Muscle layer of colon (tissue), 2 donors: ENCODE measurements around the gene ARHGAP23.
"Not testable (repeated sequence)": the region's sequence is repeated elsewhere in the genome, so short reads cannot be mapped to it uniquely, and the experiment has no call there.

Source experiments
- H3K27ac ChIP-seq: one replicate; pipeline ENCODE4 v1.7.0; 2013; ENCODE audit warnings: low read depth, mild to moderate bottlenecking, low read length, moderate library complexity
- H3K27me3 ChIP-seq, 2 donors: one replicate each; pipeline ENCODE4 v1.7.0; 2013; ENCODE audit warnings: low read length in 2 of 2, mild to moderate bottlenecking in 2 of 2; ENCODE audit not compliant: insufficient read depth in 2 of 2, control insufficient read depth in 1 of 2
- H3K36me3 ChIP-seq: one replicate; pipeline ENCODE4 v1.7.0; 2013; ENCODE audit warnings: mild to moderate bottlenecking, low read length; ENCODE audit not compliant: insufficient read depth
- H3K4me1 ChIP-seq: one replicate; pipeline ENCODE4 v1.7.0; 2013; ENCODE audit warnings: mild to moderate bottlenecking, low read length; ENCODE audit not compliant: insufficient read depth
- H3K4me3 ChIP-seq, 2 donors: one replicate each; pipeline ENCODE4 v1.7.0; 2013; ENCODE audit warnings: low read length in 2 of 2, low read depth in 1 of 2, mild to moderate bottlenecking in 1 of 2, moderate library complexity in 1 of 2
- H3K9ac ChIP-seq: one replicate; pipeline ENCODE4 v1.7.0; 2013; ENCODE audit warnings: low read length
- H3K9me3 ChIP-seq: one replicate; pipeline ENCODE4 v1.7.0; 2013; ENCODE audit warnings: mild to moderate bottlenecking, low read length
- donor health status: abdominal sarcoma.
- donor health status: Adenocarcinoma of cecum.

The ARHGAP23 gene

GRCh38 chr17:38501718-38502117, 73.5 kb downstream of the ARHGAP23 start:
- not testable (repeated sequence) for H3K9me3 ChIP-seq, H3K27me3 ChIP-seq, H3K27ac ChIP-seq, H3K4me3 ChIP-seq, H3K9ac ChIP-seq, H3K4me1 ChIP-seq
- peaks cover 62% of the 10 kb centered on the region for H3K36me3 ChIP-seq

GRCh38 chr17:38503286-38503913, 75.1 kb downstream of the ARHGAP23 start:
- not testable (repeated sequence) for H3K27me3 ChIP-seq, H3K9ac ChIP-seq, H3K4me3 ChIP-seq, H3K27ac ChIP-seq, H3K4me1 ChIP-seq, H3K9me3 ChIP-seq
- H3K36me3 ChIP-seq: peaks cover 59% of the 10 kb centered on the region

DNA sequence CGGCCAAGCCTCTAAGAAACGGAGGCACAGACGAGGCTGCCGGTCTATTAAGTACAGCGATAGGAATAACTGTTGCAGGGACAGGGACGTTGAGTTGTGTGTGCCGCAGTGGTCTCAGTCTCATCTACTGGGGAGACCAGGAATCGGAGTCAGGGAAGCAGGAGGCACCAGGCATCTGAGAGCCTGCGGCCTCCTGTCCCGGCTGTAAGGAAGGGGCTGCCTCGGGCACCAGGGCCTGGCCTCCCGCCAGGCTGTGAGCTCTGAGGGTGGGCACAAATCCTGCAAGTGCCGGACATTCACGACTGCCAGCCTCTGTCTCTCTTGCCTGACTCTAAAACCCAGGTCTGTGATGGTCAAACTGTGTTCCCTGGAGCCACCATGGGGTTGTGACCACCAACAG, 76.0 kb downstream of the ARHGAP23 start:
- H3K4me3 ChIP-seq: no peak overlapping the region
- H3K36me3 ChIP-seq: peaks cover 57% of the 10 kb centered on the region
- no peak overlapping the region for H3K9ac ChIP-seq
- no peak overlapping the region for H3K27ac ChIP-seq
- peaks cover 0 to 9% of the 10 kb centered on the region in 2 donors for H3K27me3 ChIP-seq
- H3K9me3 ChIP-seq: no peaks in the 10 kb centered on the region
- no peaks in the 10 kb centered on the region for H3K4me1 ChIP-seq

DNA sequence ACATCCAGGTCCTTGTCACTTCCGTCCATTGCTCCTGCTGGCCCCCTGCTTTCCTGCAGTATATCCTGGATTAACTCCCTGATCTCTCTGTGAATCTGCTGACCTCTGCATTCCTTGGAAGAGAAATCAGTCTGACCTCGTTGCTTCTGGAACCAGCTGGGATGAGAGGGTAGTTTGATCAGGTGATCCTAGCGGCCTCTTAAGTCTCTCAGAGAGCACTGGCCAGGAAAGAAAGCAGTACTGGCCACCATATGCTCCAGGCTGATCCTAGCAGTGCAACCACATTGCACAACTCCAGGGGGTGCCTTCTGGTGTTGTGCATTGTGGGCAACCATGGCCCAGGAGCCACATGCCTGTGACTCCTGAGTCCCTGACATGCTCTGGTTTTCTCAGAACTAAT, 79.2 kb downstream of the ARHGAP23 start:
- Histone ChIP-seq H3K27ac (no peak overlapping the region), H3K9me3 (no peaks in the 10 kb centered on the region), H3K4me1 (no peaks in the 10 kb centered on the region), H3K4me3 (no peak overlapping the region), H3K27me3 (peaks cover 0 to 27% of the 10 kb centered on the region in 2 donors), H3K9ac (no peak overlapping the region), H3K36me3 (peaks cover 42% of the 10 kb centered on the region)

DNA sequence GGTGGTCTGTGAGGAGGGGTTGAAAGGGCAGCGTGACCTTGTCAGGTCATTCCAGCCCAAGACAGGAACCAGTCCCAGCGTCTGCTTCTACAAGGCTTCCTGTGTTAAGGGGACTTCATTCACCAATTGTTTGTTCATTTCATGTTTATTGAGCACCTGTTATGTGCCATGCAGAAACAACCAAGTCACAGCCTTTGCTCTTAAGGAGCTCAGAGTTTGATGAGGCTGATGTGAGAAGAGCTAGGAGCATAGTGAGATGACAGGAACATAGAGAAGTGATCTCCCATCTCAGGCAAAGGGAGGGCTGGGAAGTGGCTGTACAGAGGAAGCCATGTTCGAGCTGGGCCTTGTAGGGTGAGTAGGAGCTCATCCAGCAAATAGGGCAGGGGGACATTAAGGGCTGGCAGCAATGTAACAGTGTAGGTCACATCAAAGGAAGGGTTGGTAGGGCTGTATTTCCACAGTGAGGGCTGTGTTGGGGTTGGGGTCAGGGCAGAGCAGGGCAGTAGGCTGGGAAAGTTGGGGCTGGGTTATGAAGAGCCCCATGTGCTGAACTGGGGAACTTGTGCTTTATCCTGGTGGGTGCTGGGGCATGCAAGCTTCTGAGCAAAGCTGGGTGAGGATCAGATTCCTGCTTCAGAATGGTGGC, 79.8 kb downstream of the ARHGAP23 start:
- Histone ChIP-seq H3K4me3 (no peak overlapping the region), H3K9me3 (no peaks in the 10 kb centered on the region), H3K9ac (no peak overlapping the region), H3K27me3 (peaks cover 0 to 27% of the 10 kb centered on the region in 2 donors), H3K36me3 (peaks cover 37% of the 10 kb centered on the region), H3K4me1 (no peaks in the 10 kb centered on the region), H3K27ac (no peak overlapping the region)

GRCh38 chr17:38508570-38508950, 80.3 kb downstream of the ARHGAP23 start:
- Histone ChIP-seq H3K36me3 (peaks cover 32% of the 10 kb centered on the region), H3K9me3 (no peaks in the 10 kb centered on the region), H3K9ac (no peak overlapping the region), H3K27me3 (peaks cover 0 to 27% of the 10 kb centered on the region in 2 donors), H3K4me3 (no peak overlapping the region), H3K4me1 (no peaks in the 10 kb centered on the region), H3K27ac (no peak overlapping the region)

- no peaks in the 10 kb centered on the region for H3K9me3 ChIP-seq
- no peak overlapping the region for H3K27ac ChIP-seq
- no peak overlapping the region for H3K4me3 ChIP-seq
- H3K36me3 ChIP-seq: peaks cover 30% of the 10 kb centered on the region
- H3K9ac ChIP-seq: no peak overlapping the region
- H3K27me3 ChIP-seq: peaks cover 0 to 27% of the 10 kb centered on the region in 2 donors
- no peaks in the 10 kb centered on the region for H3K4me1 ChIP-seq
Measured at GRCh38 chr17:38508954-38509771, 80.9 kb downstream of the ARHGAP23 start.

GRCh38 chr17:38509772-38510420, 81.6 kb downstream of the ARHGAP23 start:
- no peak overlapping the region for H3K27ac ChIP-seq
- H3K27me3 ChIP-seq: peaks cover 0 to 27% of the 10 kb centered on the region in 2 donors
- no peaks in the 10 kb centered on the region for H3K9me3 ChIP-seq
- no peak overlapping the region for H3K4me3 ChIP-seq
- peaks cover 24% of the 10 kb centered on the region for H3K36me3 ChIP-seq
- H3K9ac ChIP-seq: no peak overlapping the region
- no peaks in the 10 kb centered on the region for H3K4me1 ChIP-seq

- H3K4me3 ChIP-seq: no peak overlapping the region
- H3K27ac ChIP-seq: no peak overlapping the region
Measured at GRCh38 chr17:38510421-38511149, 82.3 kb downstream of the ARHGAP23 start.

DNA sequence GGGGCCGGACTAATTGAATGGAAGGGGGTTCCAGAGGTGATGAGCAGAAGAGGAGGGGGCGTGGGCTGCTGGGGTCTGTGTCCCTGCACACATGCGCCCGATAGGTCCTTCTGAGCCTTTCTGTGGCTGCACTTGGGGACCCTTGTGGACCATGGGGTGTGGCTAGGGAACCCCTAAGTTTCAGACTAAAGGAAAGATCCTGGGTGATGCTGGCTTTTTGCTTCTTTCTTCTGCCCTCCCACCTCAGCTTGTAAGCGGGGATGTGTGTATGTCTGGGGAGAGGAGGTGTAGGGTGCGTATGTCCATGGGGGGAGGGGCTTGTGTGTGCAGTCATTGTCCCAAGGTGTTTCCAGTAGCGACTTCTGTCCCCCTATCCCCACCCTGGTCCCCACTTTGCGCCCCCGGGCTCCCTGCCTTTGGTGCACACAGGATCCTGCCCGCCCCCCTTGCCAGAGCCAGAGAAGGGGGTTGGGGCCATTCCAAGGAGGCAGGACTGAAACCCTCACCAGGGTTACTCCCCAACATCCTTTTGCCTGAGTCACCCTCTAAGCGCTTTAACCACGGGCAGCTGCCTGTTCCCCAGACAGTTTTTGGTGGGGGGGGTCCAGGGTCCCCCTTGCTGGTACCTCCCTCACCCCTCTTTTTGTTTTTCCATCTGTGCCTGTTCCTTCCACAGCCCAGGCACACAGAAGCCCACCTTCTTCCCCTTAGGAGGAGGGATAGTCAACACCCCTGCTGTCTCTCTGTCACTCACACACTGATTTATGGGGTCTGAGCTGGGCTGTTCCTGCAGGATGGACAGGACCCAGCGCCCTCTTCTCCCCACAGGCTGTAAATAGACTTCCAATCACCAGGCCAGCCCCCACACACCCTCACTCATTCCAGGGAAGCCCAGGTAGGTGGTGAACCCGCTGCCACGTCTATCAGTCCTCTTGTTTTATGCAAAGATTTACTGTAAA, 83.2 kb downstream of the ARHGAP23 start:
- Histone ChIP-seq H3K9me3 (no peaks in the 10 kb centered on the region), H3K4me1 (no peaks in the 10 kb centered on the region), H3K36me3 (peaks cover 15% of the 10 kb centered on the region), H3K27ac (no peak overlapping the region), H3K9ac (no peak overlapping the region), H3K27me3 (peaks cover 0 to 27% of the 10 kb centered on the region in 2 donors), H3K4me3 (no peak overlapping the region)

More at GRCh38 chr17:38510421-38511149, 82.3 kb downstream of the ARHGAP23 start:
- Histone ChIP-seq H3K4me1 (no peaks in the 10 kb centered on the region), H3K9me3 (no peaks in the 10 kb centered on the region), H3K27me3 (peaks cover 0 to 27% of the 10 kb centered on the region in 2 donors), H3K36me3 (peaks cover 23% of the 10 kb centered on the region), H3K9ac (no peak overlapping the region)
